Neural cell (in vitro differentiated cells): Measurements from ENCODE around the gene FOXO1. TPM values are rescaled to one million over a fixed set of nuclear protein-coding genes. Genes with fewer than 3 reads are reported as not detected.

ENCODE experiments used
- H2AFZ ChIP-seq: fragments of 200-600, 300-800 bp; sonication (generic), shearing (Covaris generic); 2 replicates; pipeline ENCODE4 v1.6.0; 2014; ENCODE audit warnings: low read depth, mild to moderate bottlenecking, antibody characterized with exemption, low read length, moderate library complexity
- H3F3A ChIP-seq: fragments of 200-600 bp; shearing (Covaris generic); 2 replicates; pipeline ENCODE4 v1.6.1; 2016; ENCODE audit warnings: mild to moderate bottlenecking, moderate library complexity, mixed read lengths, antibody characterized with exemption, low read length; ENCODE audit not compliant: insufficient read depth, poor library complexity, severe bottlenecking
- H3K27ac ChIP-seq: fragments of 200-600, 300-800 bp; sonication (generic), shearing (Covaris generic); 2 replicates; pipeline ENCODE4 v1.5.1; 2014; ENCODE audit warnings: mild to moderate bottlenecking, low read length, moderate library complexity
- H3K27me3 ChIP-seq: fragments of 300-800, 200-600 bp; sonication (generic), shearing (Covaris generic); 2 replicates; pipeline ENCODE4 v1.6.0; 2014; ENCODE audit warnings: mild to moderate bottlenecking, low read depth, low read length, moderate library complexity; ENCODE audit not compliant: insufficient read depth
- H3K36me3 ChIP-seq: fragments of 300-800, 200-600 bp; sonication (generic), shearing (Covaris generic); 2 replicates; pipeline ENCODE4 v1.5.1; 2014; ENCODE audit warnings: mild to moderate bottlenecking, antibody characterized with exemption, low read length, moderate library complexity; ENCODE audit not compliant: insufficient read depth
- H3K4me2 ChIP-seq: fragments of 300-800, 200-600 bp; sonication (generic), shearing (Covaris generic); 2 replicates; pipeline ENCODE4 v1.6.0; 2014; ENCODE audit warnings: mild to moderate bottlenecking, low read length
- H3K4me3 ChIP-seq: fragments of 300-800, 200-600 bp; sonication (generic), shearing (Covaris generic); 2 replicates; pipeline ENCODE4 v1.5.1; 2014; ENCODE audit warnings: mild to moderate bottlenecking, low read length, moderate library complexity
- H3K79me2 ChIP-seq: fragments of 200-600 bp; shearing (Covaris generic); replicated peaks from 2 replicates; pipeline ENCODE4 v1.6.0; 2014; ENCODE audit warnings: mild to moderate bottlenecking, low read length, moderate library complexity; ENCODE audit not compliant: insufficient read depth
- H3K9ac ChIP-seq: fragments of 300-800, 200-600 bp; sonication (generic), shearing (Covaris generic); 2 replicates; pipeline ENCODE4 v1.6.1; 2016; ENCODE audit warnings: mild to moderate bottlenecking, low read length, mixed read lengths
- H3K9me2 ChIP-seq: fragments of 200-600 bp; shearing (Covaris generic); 2 replicates; pipeline ENCODE4 v1.6.1; 2016; ENCODE audit warnings: mild to moderate bottlenecking, low read length, mixed read lengths; ENCODE audit not compliant: insufficient read depth
- H3K9me3 ChIP-seq: fragments of 200-600, 300-800 bp; sonication (generic), shearing (Covaris generic); 2 replicates; pipeline ENCODE4 v1.6.1; 2016; ENCODE audit warnings: mild to moderate bottlenecking, mixed run types, low read length, moderate library complexity, mixed read lengths
- H4K20me1 ChIP-seq: fragments of 200-600 bp; shearing (Covaris generic); 2 replicates; pipeline ENCODE4 v1.6.1; 2016; ENCODE audit warnings: mild to moderate bottlenecking, mixed run types; ENCODE audit not compliant: insufficient read depth
- CTCF ChIP-seq: fragments of 450-650 bp; IDR thresholded peaks from 2 replicates; pipeline ENCODE4 v1.5.1; 2014; ENCODE audit warnings: antibody characterized with exemption, mild to moderate bottlenecking, moderate library complexity; ENCODE audit not compliant: poor library complexity, severe bottlenecking
- EP300 ChIP-seq: fragments of 450-650 bp; conservative IDR thresholded peaks from 2 replicates; pipeline ENCODE4 v1.6.1; 2014; ENCODE audit warnings: antibody characterized with exemption, mild to moderate bottlenecking, moderate library complexity; ENCODE audit not compliant: poor library complexity, severe bottlenecking
- EZH2 ChIP-seq: fragments of 200-600, 300-800 bp; shearing (Covaris generic), sonication (generic); IDR thresholded peaks from 2 replicates; pipeline ENCODE4 v1.6.1; 2014; ENCODE audit warnings: antibody characterized with exemption, low read length, borderline replicate concordance, mild to moderate bottlenecking; ENCODE audit not compliant: insufficient read depth, poor library complexity, severe bottlenecking
- MXI1 ChIP-seq: fragments of 450-650 bp; conservative IDR thresholded peaks from 2 replicates; pipeline ENCODE4 v1.6.1; 2014; ENCODE audit warnings: antibody characterized with exemption, mild to moderate bottlenecking; ENCODE audit not compliant: poor library complexity, severe bottlenecking
- POLR2AphosphoS5 ChIP-seq: IDR thresholded peaks from 2 replicates; pipeline ENCODE4 v1.6.1; 2012
- RAD21 ChIP-seq: fragments of 450-650 bp; conservative IDR thresholded peaks from 2 replicates; pipeline ENCODE4 v1.6.1; 2014; ENCODE audit warnings: antibody characterized with exemption, mild to moderate bottlenecking, moderate library complexity
- REST ChIP-seq: IDR thresholded peaks from 2 replicates; pipeline ENCODE4 v1.6.1; 2012; ENCODE audit warnings: borderline replicate concordance
- SMC3 ChIP-seq: fragments of 450-650 bp; conservative IDR thresholded peaks from 2 replicates; pipeline ENCODE4 v1.6.1; 2014; ENCODE audit warnings: antibody characterized with exemption, mild to moderate bottlenecking, moderate library complexity; ENCODE audit not compliant: poor library complexity
- TAF1 ChIP-seq: IDR thresholded peaks from 2 replicates; pipeline ENCODE4 v1.6.1; 2012; ENCODE audit warnings: low read depth
- polyA plus RNA-seq: library from polyadenylated mRNA; depleted of rRNA; stranded (reverse); fragments of >200 nt; gene quantifications from 2 replicates; pipeline ENCODE4 v1.2.3, GENCODE V29; 2014

Gene FOXO1
- polyA plus RNA-seq, 1 donor from 2014 or later, result 1.2 TPM

GRCh38 chr13:40662866-40663265 lies 3.6 kb downstream of the FOXO1 start:
- Histone ChIP-seq H3K27ac (no peak overlapping the region), H3K4me3 (no peak overlapping the region)
- TF ChIP-seq EZH2 (no peak), REST (no peak), EP300 (no peak), SMC3 (no peak), POLR2AphosphoS5 (no peak), CTCF (no peak), RAD21 (no peak), TAF1 (no peak), MXI1 (no peak)

GRCh38 chr13:40661875-40662665 lies 4.4 kb downstream of the FOXO1 start:
- Histone ChIP-seq H3K27ac (no peak overlapping the region), H3K27me3 (peaks cover 41% of the 10 kb centered on the region), H3K9me2 (no peaks in the 10 kb centered on the region), H3K79me2 (no peaks in the 10 kb centered on the region), H3K4me3 (no peak overlapping the region), H3K9ac (no peak overlapping the region), H3K4me2 (no peak overlapping the region), H3F3A (no peaks in the 10 kb centered on the region), H3K9me3 (no peaks in the 10 kb centered on the region), H4K20me1 (no peaks in the 10 kb centered on the region), H3K36me3 (no peaks in the 10 kb centered on the region), H2AFZ (no peak overlapping the region)
- TF ChIP-seq CTCF (no peak), TAF1 (no peak), REST (no peak), RAD21 (no peak), MXI1 (no peak), EZH2 (no peak), EP300 (no peak)

More at GRCh38 chr13:40662866-40663265, 3.6 kb downstream of the FOXO1 start:
- Histone ChIP-seq H3K9me2 (no peaks in the 10 kb centered on the region), H3K79me2 (no peaks in the 10 kb centered on the region), H3F3A (no peaks in the 10 kb centered on the region), H3K9me3 (no peaks in the 10 kb centered on the region), H3K36me3 (no peaks in the 10 kb centered on the region), H2AFZ (no peak overlapping the region), H3K4me2 (no peak overlapping the region), H4K20me1 (no peaks in the 10 kb centered on the region), H3K27me3 (peaks cover 49% of the 10 kb centered on the region), H3K9ac (no peak overlapping the region)
